Vagina (tissue), 2 donors: Measurements from ENCODE around the gene AMBP. TPM values are rescaled to one million over a fixed set of nuclear protein-coding genes. Genes with fewer than 3 reads are reported as not detected.
A peak's percentile ranks its signal among the peaks of the same experiment; 100 is the strongest.

ENCODE experiments used
- DNase-seq, 2 donors: peaks; one replicate each; pipeline ENCODE4 v3.0.0-alpha.2; 2017; ENCODE audit errors: extremely low spot score in 2 of 2
- H3K27ac ChIP-seq: fragments of 200-600 bp; sonication (generic); one replicate; pipeline ENCODE4 v1.5.1; 2019
- H3K27me3 ChIP-seq: fragments of 200-600 bp; sonication (generic); one replicate; pipeline ENCODE4 v1.5.1; 2019
- H3K36me3 ChIP-seq, 2 donors: fragments of 200-600 bp; sonication (generic); one replicate each; pipeline ENCODE4 v1.5.1; 2017 to 2019
- H3K4me1 ChIP-seq: fragments of 200-600 bp; sonication (generic); one replicate; pipeline ENCODE4 v1.5.1; 2019
- H3K4me3 ChIP-seq, 2 donors: fragments of 200-600 bp; sonication (generic); 1 replicate in 1 of 2; 2 replicates in 1 of 2; pipeline ENCODE4 v1.5.1; 2016 to 2019
- H3K9me3 ChIP-seq: fragments of 200-600 bp; sonication (generic); one replicate; pipeline ENCODE4 v1.5.1; 2019
- POLR2A ChIP-seq, 2 donors: fragments of 450-650 bp; IDR thresholded peaks; one replicate each; pipeline ENCODE4 v1.6.1; 2017; ENCODE audit warnings: antibody characterized with exemption in 2 of 2, mild to moderate bottlenecking in 2 of 2, moderate library complexity in 2 of 2
- POLR2AphosphoS5 ChIP-seq, 2 donors: sonication (generic); formaldehyde crosslinking; IDR thresholded peaks; one replicate each; pipeline ENCODE4 v1.9.0; 2017; ENCODE audit warnings: antibody characterized with exemption in 2 of 2, mild to moderate bottlenecking in 2 of 2, low read depth in 1 of 2; ENCODE audit not compliant: insufficient read depth in 1 of 2
- intact Hi-C: fragments of 100-400 bp; cut with DNase I; formaldehyde crosslinking; loops from one replicate; pipeline ENCODE4 v1.15.1; 2023
- total RNA-seq: library from RNA; depleted of rRNA; stranded (reverse); fragments of >200 nt; gene quantifications from one replicate; pipeline ENCODE4 v1.2.3, GENCODE V29; 2016
- TF ChIP-seq, protein P1 (sequence below), 3 experiments: fragments of 450-650 bp in 2 of 3; fragments of 200-600 bp in 1 of 3; sonication (generic) in 1 of 3; IDR thresholded peaks; one replicate each; pipeline ENCODE4 v1.5.1; 2017 to 2019; ENCODE audit warnings: antibody characterized with exemption in 3 of 3, mild to moderate bottlenecking in 2 of 3, moderate library complexity in 2 of 3

Gene AMBP
- total RNA-seq, 1 donor from 2014 or later = not detected

GRCh38 chr9:114098021-114098935 is 20.2 kb upstream of the AMBP start:
- H3K36me3 ChIP-seq = no peaks in the 10 kb centered on the region
- no peak for DNase-seq
- intact Hi-C loops = no loop called here
- TF ChIP-seq POLR2AphosphoS5 (IDR thresholded peaks at IDR 0.05; ENCODE audit: insufficient read depth in 1 of 2, low read depth in 1 of 2) (no peak), POLR2A (IDR thresholded peaks at IDR 0.05) (no peak)
- TF ChIP-seq, protein P1, sequence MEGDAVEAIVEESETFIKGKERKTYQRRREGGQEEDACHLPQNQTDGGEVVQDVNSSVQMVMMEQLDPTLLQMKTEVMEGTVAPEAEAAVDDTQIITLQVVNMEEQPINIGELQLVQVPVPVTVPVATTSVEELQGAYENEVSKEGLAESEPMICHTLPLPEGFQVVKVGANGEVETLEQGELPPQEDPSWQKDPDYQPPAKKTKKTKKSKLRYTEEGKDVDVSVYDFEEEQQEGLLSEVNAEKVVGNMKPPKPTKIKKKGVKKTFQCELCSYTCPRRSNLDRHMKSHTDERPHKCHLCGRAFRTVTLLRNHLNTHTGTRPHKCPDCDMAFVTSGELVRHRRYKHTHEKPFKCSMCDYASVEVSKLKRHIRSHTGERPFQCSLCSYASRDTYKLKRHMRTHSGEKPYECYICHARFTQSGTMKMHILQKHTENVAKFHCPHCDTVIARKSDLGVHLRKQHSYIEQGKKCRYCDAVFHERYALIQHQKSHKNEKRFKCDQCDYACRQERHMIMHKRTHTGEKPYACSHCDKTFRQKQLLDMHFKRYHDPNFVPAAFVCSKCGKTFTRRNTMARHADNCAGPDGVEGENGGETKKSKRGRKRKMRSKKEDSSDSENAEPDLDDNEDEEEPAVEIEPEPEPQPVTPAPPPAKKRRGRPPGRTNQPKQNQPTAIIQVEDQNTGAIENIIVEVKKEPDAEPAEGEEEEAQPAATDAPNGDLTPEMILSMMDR (IDR thresholded peaks at IDR 0.05) = no peak
- peak overlapping the region; percentile 37 to 51 for H3K4me3 ChIP-seq
- H3K27me3 ChIP-seq = no peaks in the 10 kb centered on the region
- H3K4me1 ChIP-seq = peaks cover 22% of the 10 kb centered on the region
- H3K27ac ChIP-seq = no peak overlapping the region
- no peaks in the 10 kb centered on the region for H3K9me3 ChIP-seq

- H3K36me3 ChIP-seq = no peaks in the 10 kb centered on the region
- no peaks in the 10 kb centered on the region for H3K27me3 ChIP-seq
- DNase-seq = no peak
- no peaks in the 10 kb centered on the region for H3K9me3 ChIP-seq
- no peak overlapping the region for H3K27ac ChIP-seq
- intact Hi-C loops = no loop called here
- H3K4me1 ChIP-seq = peaks cover 22% of the 10 kb centered on the region
- TF ChIP-seq POLR2A (IDR thresholded peaks at IDR 0.05) (no peak), POLR2AphosphoS5 (IDR thresholded peaks at IDR 0.05; ENCODE audit: insufficient read depth in 1 of 2, low read depth in 1 of 2) (no peak)
- TF ChIP-seq, protein P1 (IDR thresholded peaks at IDR 0.05) = no peak
- H3K4me3 ChIP-seq = peak overlapping the region; percentile 37 to 51
Measured at GRCh38 chr9:114097613-114098020, 19.5 kb upstream of the AMBP start.

- intact Hi-C loops = no loop called here
- Histone ChIP-seq H3K27me3 (no peaks in the 10 kb centered on the region), H3K4me1 (peaks cover 22% of the 10 kb centered on the region), H3K9me3 (no peaks in the 10 kb centered on the region), H3K27ac (no peak overlapping the region), H3K4me3 (no peak overlapping the region), H3K36me3 (no peaks in the 10 kb centered on the region)
- DNase-seq = no peak
- TF ChIP-seq POLR2AphosphoS5 (IDR thresholded peaks at IDR 0.05; ENCODE audit: insufficient read depth in 1 of 2, low read depth in 1 of 2) = no peak
- TF ChIP-seq POLR2A (IDR thresholded peaks at IDR 0.05) = no peak
- TF ChIP-seq, protein P1 (IDR thresholded peaks at IDR 0.05) = no peak
Measured at GRCh38 chr9:114096866-114097612, 18.9 kb upstream of the AMBP start.

DNA sequence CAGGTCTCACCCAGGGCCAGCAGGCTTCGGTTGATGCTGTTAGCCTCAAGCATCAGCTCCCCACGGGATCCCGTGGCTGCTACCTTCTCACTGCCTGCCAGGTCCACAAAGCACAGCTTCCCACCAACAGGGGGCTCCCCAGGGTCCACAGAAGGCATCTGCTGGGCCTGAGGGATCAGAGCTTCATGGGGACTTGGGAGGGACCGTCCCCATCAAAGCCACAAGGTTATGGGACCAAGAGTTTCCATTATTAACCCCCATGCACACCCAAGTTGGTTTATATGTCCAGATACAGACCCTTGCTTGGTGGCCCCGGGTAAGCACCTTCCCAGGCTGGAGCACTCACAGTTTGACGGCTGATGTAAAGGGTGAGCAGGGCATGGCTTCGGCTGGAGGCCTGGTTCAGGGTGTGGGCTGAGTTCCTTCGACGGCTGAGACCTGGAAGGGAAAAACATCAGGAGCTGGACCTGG is 18.0 kb upstream of the AMBP start:
- Histone ChIP-seq H3K4me1 (peaks cover 22% of the 10 kb centered on the region), H3K36me3 (no peaks in the 10 kb centered on the region), H3K9me3 (no peaks in the 10 kb centered on the region), H3K27me3 (no peaks in the 10 kb centered on the region), H3K27ac (no peak overlapping the region), H3K4me3 (no peak overlapping the region)
- intact Hi-C loops = no loop called here
- DNase-seq = no peak
- TF ChIP-seq, protein P1 (IDR thresholded peaks at IDR 0.05) = no peak
- TF ChIP-seq POLR2A (IDR thresholded peaks at IDR 0.05) (no peak), POLR2AphosphoS5 (IDR thresholded peaks at IDR 0.05; ENCODE audit: insufficient read depth in 1 of 2, low read depth in 1 of 2) (no peak)
